Natural killer cell (primary cell): Measurements from ENCODE around the gene AP1M1. TPM values are rescaled to one million over a fixed set of nuclear protein-coding genes. Genes with fewer than 3 reads are reported as not detected.
A peak's percentile ranks its signal among the peaks of the same experiment; 100 is the strongest.

Experiments used
- ATAC-seq, 3 donors: fragments of 150-1000 bp in 2 of 3; fragments of 200-7000 bp in 1 of 3; cut with Tn5 transposase; 1 replicate in 1 of 3; 2 replicates in 2 of 3; pipeline ENCODE4 v1.10.0; 2021; ENCODE audit warnings: mild to moderate bottlenecking in 2 of 3, moderate library complexity in 2 of 3
- DNase-seq, 2 donors: peaks; one replicate each; pipeline versions ENCODE4 v3.0.0 to v3.0.0-alpha.2; 2013 to 2021; ENCODE audit warnings: mixed read lengths in 1 of 2
- H3K27ac ChIP-seq: one replicate; pipeline ENCODE4 v1.5.1; 2013; ENCODE audit warnings: mild to moderate bottlenecking, low read length
- H3K27me3 ChIP-seq: one replicate; pipeline ENCODE4 v1.6.1; 2013; ENCODE audit warnings: low read length; ENCODE audit not compliant: control insufficient read depth, insufficient read depth
- H3K36me3 ChIP-seq: one replicate; pipeline ENCODE4 v1.6.1; 2013; ENCODE audit warnings: low read length; ENCODE audit not compliant: control insufficient read depth, insufficient read depth
- H3K4me1 ChIP-seq: one replicate; pipeline ENCODE4 v1.6.1; 2013; ENCODE audit warnings: low read length; ENCODE audit not compliant: control insufficient read depth, insufficient read depth
- H3K4me3 ChIP-seq: one replicate; pipeline ENCODE4 v1.5.1; 2013; ENCODE audit warnings: low read length
- H3K9me3 ChIP-seq: one replicate; pipeline ENCODE4 v1.6.1; 2013; ENCODE audit warnings: low read length; ENCODE audit not compliant: control insufficient read depth, insufficient read depth
- H3K27ac Mint-ChIP-seq, 2 donors: one replicate each; pipeline ENCODE4 v1.8.0; 2022; ENCODE audit warnings: mild to moderate bottlenecking in 2 of 2, mixed read lengths in 2 of 2, moderate library complexity in 1 of 2
- H3K27me3 Mint-ChIP-seq, 2 donors: one replicate each; pipeline ENCODE4 v1.8.0; 2022; ENCODE audit warnings: low read depth in 2 of 2, mixed read lengths in 2 of 2
- H3K36me3 Mint-ChIP-seq: one replicate; pipeline ENCODE4 v1.8.0; 2022; ENCODE audit warnings: mixed read lengths
- H3K4me1 Mint-ChIP-seq, 2 donors: one replicate each; pipeline ENCODE4 v1.8.0; 2022; ENCODE audit warnings: mixed read lengths in 2 of 2
- H3K4me3 Mint-ChIP-seq: one replicate; pipeline ENCODE4 v1.8.0; 2022; ENCODE audit warnings: mild to moderate bottlenecking, moderate library complexity, mixed read lengths
- H3K9me3 Mint-ChIP-seq, 2 donors: one replicate each; pipeline ENCODE4 v1.8.0; 2022; ENCODE audit warnings: mixed read lengths in 2 of 2
- CTCF ChIP-seq: fragments of 200-600 bp; IDR thresholded peaks from one replicate; pipeline ENCODE4 v1.8.0; 2022; ENCODE audit warnings: antibody characterized with exemption
- WGBS: methylation state at CpG from one replicate; pipeline ENCODE4 v1.1.7; 2013; ENCODE audit warnings: missing lambda C conversion rate; ENCODE audit not compliant: insufficient coverage; 5-methylcytosine and 5-hydroxymethylcytosine counted together
- intact Hi-C: fragments of 100-400 bp; cut with micrococcal nuclease; formaldehyde crosslinking; loops from one replicate; pipeline ENCODE4 v1.14.2; 2022
- total RNA-seq, 4 donors: library from RNA; stranded (reverse); fragments of 120-200 nt in 1 of 4; gene quantifications; one replicate each; pipeline versions ENCODE4 v1.2.3 to v1.2.4, GENCODE V29; 2013 to 2022

The AP1M1 gene
- total RNA-seq, 3 donors from 2014 or later (not counting 1 experiment from before 2014, with no cell fraction given) = 99.0 to 124 (median 100) TPM

GRCh38 chr19:16262618-16263017 lies 64.9 kb downstream of the AP1M1 start:
- H3K4me3 ChIP-seq = no peak overlapping the region
- peak overlapping the region; percentile 57 for H3K27ac ChIP-seq

GRCh38 chr19:16263141-16263761 lies 65.5 kb downstream of the AP1M1 start:
- intact Hi-C loops = loop anchor here (10.0 kb wide), 1 partner anchor 52 kb away; no protein-coding TSS in a partner anchor
- H3K4me3 ChIP-seq = no peak overlapping the region
- no peak overlapping the region for H3K27ac Mint-ChIP-seq
- H3K9me3 ChIP-seq = no peaks in the 10 kb centered on the region
- no peaks in the 10 kb centered on the region for H3K27me3 ChIP-seq
- DNase-seq = no peak
- H3K27ac ChIP-seq = peak overlapping the region; percentile 57
- TF ChIP-seq CTCF = no peak
- H3K4me1 Mint-ChIP-seq = peaks cover 37 to 52% of the 10 kb centered on the region in 2 donors
- no peaks in the 10 kb centered on the region for H3K36me3 Mint-ChIP-seq
- 51% methylated on average over 14 of the region's 14 CpGs for WGBS
- ATAC-seq = peak in 1 of 3 donors; percentile 61
- no peak overlapping the region for H3K4me3 Mint-ChIP-seq
- peaks cover 0 to 3% of the 10 kb centered on the region in 2 donors for H3K27me3 Mint-ChIP-seq
- H3K9me3 Mint-ChIP-seq = no peaks in the 10 kb centered on the region
- H3K4me1 ChIP-seq = peaks cover 79% of the 10 kb centered on the region
- no peaks in the 10 kb centered on the region for H3K36me3 ChIP-seq

More at GRCh38 chr19:16262618-16263017, 64.9 kb downstream of the AP1M1 start:
- Mint-ChIP-seq H3K27me3 (peaks cover 0 to 3% of the 10 kb centered on the region in 2 donors), H3K27ac (peak overlapping the region in 1 of 2 donors; percentile 15), H3K4me1 (peaks cover 37 to 55% of the 10 kb centered on the region in 2 donors), H3K4me3 (no peak overlapping the region), H3K36me3 (no peaks in the 10 kb centered on the region), H3K9me3 (no peaks in the 10 kb centered on the region)
- ATAC-seq (no peak), DNase-seq (no peak)
- TF ChIP-seq CTCF = no peak
- intact Hi-C loops = loop anchor here (10.0 kb wide), 1 partner anchor 52 kb away; no protein-coding TSS in a partner anchor
- Histone ChIP-seq H3K9me3 (no peaks in the 10 kb centered on the region), H3K36me3 (no peaks in the 10 kb centered on the region), H3K27me3 (no peaks in the 10 kb centered on the region), H3K4me1 (peaks cover 80% of the 10 kb centered on the region)
- WGBS = 84% methylated on average over 8 of the region's 8 CpGs

GRCh38 chr19:16265205-16265604 lies 67.5 kb downstream of the AP1M1 start:
- H3K27ac ChIP-seq = no peak overlapping the region
- no peak for TF ChIP-seq CTCF

More at GRCh38 chr19:16265205-16265604, 67.5 kb downstream of the AP1M1 start:
- Mint-ChIP-seq H3K36me3 (no peaks in the 10 kb centered on the region), H3K4me1 (peaks cover 31 to 42% of the 10 kb centered on the region in 2 donors), H3K27ac (peak overlapping the region; percentile 25 to 82), H3K4me3 (no peak overlapping the region), H3K27me3 (no peaks in the 10 kb centered on the region), H3K9me3 (no peaks in the 10 kb centered on the region)
- Histone ChIP-seq H3K27me3 (no peaks in the 10 kb centered on the region), H3K4me3 (no peak overlapping the region), H3K9me3 (no peaks in the 10 kb centered on the region), H3K4me1 (peaks cover 69% of the 10 kb centered on the region), H3K36me3 (no peaks in the 10 kb centered on the region)
- intact Hi-C loops = loop anchor here (10.0 kb wide), 1 partner anchor 50 kb away; no protein-coding TSS in a partner anchor
- 82% methylated on average over 3 of the region's 3 CpGs for WGBS
- DNase-seq (no peak), ATAC-seq (no peak)
